ENCODE results near the gene SUGP1.

SUGP1 gene

GRCh38 chr19:19236173-19236572 lies 84.1 kb downstream of the SUGP1 start:
- no peak for TF ChIP-seq REST (IDR thresholded peaks at IDR 0.05; ENCODE audit: insufficient read depth in 1 of 2, low read depth in 2 of 2, low read length in 2 of 2)
- no peak for TF ChIP-seq SIN3A (IDR thresholded peaks at IDR 0.05; ENCODE audit: borderline replicate concordance, insufficient read depth, low read length)
- no peak for TF ChIP-seq POLR2AphosphoS5 (IDR thresholded peaks at IDR 0.05; ENCODE audit: low read depth, low read length)
- no peak for TF ChIP-seq TAF1 (IDR thresholded peaks at IDR 0.05; ENCODE audit: borderline replicate concordance, insufficient read depth, low read length)
- no peak for TF ChIP-seq FOXP2 (optimal IDR thresholded peaks at IDR 0.05; ENCODE audit: borderline replicate concordance, extremely low read depth, extremely low read length, insufficient read depth)

- no peak for TF ChIP-seq TAF1 (IDR thresholded peaks at IDR 0.05; ENCODE audit: borderline replicate concordance, insufficient read depth, low read length)
- TF ChIP-seq POLR2AphosphoS5 (IDR thresholded peaks at IDR 0.05; ENCODE audit: low read depth, low read length): no peak
- no peak for TF ChIP-seq FOXP2 (optimal IDR thresholded peaks at IDR 0.05; ENCODE audit: borderline replicate concordance, extremely low read depth, extremely low read length, insufficient read depth)
- no peak for TF ChIP-seq SIN3A (IDR thresholded peaks at IDR 0.05; ENCODE audit: borderline replicate concordance, insufficient read depth, low read length)
- no peak for TF ChIP-seq REST (IDR thresholded peaks at IDR 0.05; ENCODE audit: insufficient read depth in 1 of 2, low read depth in 2 of 2, low read length in 2 of 2)
These were observed 86.0 kb downstream of the SUGP1 start for GRCh38 chr19:19234220-19234816.

- no peak for TF ChIP-seq REST (IDR thresholded peaks at IDR 0.05; ENCODE audit: insufficient read depth in 1 of 2, low read depth in 2 of 2, low read length in 2 of 2)
- no peak for TF ChIP-seq SIN3A (IDR thresholded peaks at IDR 0.05; ENCODE audit: borderline replicate concordance, insufficient read depth, low read length)
- no peak for TF ChIP-seq TAF1 (IDR thresholded peaks at IDR 0.05; ENCODE audit: borderline replicate concordance, insufficient read depth, low read length)
- no peak for TF ChIP-seq POLR2AphosphoS5 (IDR thresholded peaks at IDR 0.05; ENCODE audit: low read depth, low read length)
- TF ChIP-seq FOXP2 (optimal IDR thresholded peaks at IDR 0.05; ENCODE audit: borderline replicate concordance, extremely low read depth, extremely low read length, insufficient read depth): no peak
These were observed 88.0 kb downstream of the SUGP1 start for GRCh38 chr19:19232261-19232721.

- TF ChIP-seq REST (IDR thresholded peaks at IDR 0.05; ENCODE audit: insufficient read depth in 1 of 2, low read depth in 2 of 2, low read length in 2 of 2): no peak
- TF ChIP-seq POLR2AphosphoS5 (IDR thresholded peaks at IDR 0.05; ENCODE audit: low read depth, low read length): no peak
- no peak for TF ChIP-seq FOXP2 (optimal IDR thresholded peaks at IDR 0.05; ENCODE audit: borderline replicate concordance, extremely low read depth, extremely low read length, insufficient read depth)
- TF ChIP-seq TAF1 (IDR thresholded peaks at IDR 0.05; ENCODE audit: borderline replicate concordance, insufficient read depth, low read length): no peak
- no peak for TF ChIP-seq SIN3A (IDR thresholded peaks at IDR 0.05; ENCODE audit: borderline replicate concordance, insufficient read depth, low read length)
These were observed 89.3 kb downstream of the SUGP1 start for GRCh38 chr19:19230999-19231398.
